ENCODE measurements around the gene LGI1. TPM values are rescaled to one million over a fixed set of nuclear protein-coding genes. Genes with fewer than 3 reads are reported as not detected.

LGI1 gene
- total RNA-seq (2021; fragmentation: NEBNext Ultra II Directional; extraction: Animal tissue kit (Norgen Biotek cat#: 25700)): not detected
- long read RNA-seq: 0 reads

DNA sequence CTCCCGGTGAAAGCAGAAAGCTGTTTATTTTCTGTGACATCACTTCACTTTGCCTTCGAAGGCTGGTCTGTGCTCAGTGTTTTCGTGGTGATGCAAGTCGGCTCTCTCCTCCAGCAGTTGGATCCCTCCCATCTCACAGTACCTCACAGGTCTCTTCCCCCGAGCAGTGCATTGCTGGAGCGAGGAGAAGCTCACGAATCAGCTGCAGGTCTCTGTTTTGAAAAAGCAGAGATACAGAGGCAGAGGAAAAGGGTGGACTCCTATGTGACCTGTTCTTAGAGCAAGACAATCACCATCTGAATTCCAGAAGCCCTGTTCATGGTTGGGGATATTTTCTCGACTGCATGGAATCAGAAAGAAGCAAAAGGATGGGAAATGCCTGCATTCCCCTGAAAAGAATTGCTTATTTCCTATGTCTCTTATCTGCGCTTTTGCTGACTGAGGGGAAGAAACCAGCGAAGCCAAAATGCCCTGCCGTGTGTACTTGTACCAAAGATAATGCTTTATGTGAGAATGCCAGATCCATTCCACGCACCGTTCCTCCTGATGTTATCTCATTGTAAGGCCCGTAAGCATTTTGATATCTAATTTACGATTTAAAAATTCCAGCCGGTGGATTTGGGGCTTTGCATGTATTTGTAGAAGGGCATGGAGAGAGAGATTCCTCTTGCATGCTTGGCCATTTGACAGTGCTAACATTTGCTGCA, at the start of gene LGI1:
Gene LGI1, plus strand, starts transcription at position 136 of the 707 bp plus-strand sequence. Its CDS starts 209 bp downstream, at position 345.
- Mint-ChIP-seq H3K4me3 (no peak within 1 kb of the TSS), H3K27me3 (ENCODE audit: insufficient read depth) (peaks cover 19% of the 10 kb centered on the region), H3K36me3 (ENCODE audit: low read depth) (no peaks in the 10 kb centered on the region), H3K4me1 (ENCODE audit: low read depth) (peaks cover 11% of the 10 kb centered on the region), H3K9me3 (no peaks in the 10 kb centered on the region), H3K27ac (no peak within 1 kb of the TSS)
- no peak for TF ChIP-seq CTCF (IDR thresholded peaks at IDR 0.05)
- no peak for DNase-seq

GRCh38 chr10:93710333-93710909, 47.3 kb upstream of the LGI1 start:
- H3K9me3 Mint-ChIP-seq: no peaks in the 10 kb centered on the region
- TF ChIP-seq CTCF (IDR thresholded peaks at IDR 0.05): no peak
- no peak overlapping the region for H3K4me3 Mint-ChIP-seq
- peaks cover 11% of the 10 kb centered on the region for H3K4me1 Mint-ChIP-seq (ENCODE audit: low read depth)
- DNase-seq: no peak
- no peaks in the 10 kb centered on the region for H3K36me3 Mint-ChIP-seq (ENCODE audit: low read depth)
- no peaks in the 10 kb centered on the region for H3K27me3 Mint-ChIP-seq (ENCODE audit: insufficient read depth)
- H3K27ac Mint-ChIP-seq: no peak overlapping the region

GRCh38 chr10:93711891-93712290, 45.8 kb upstream of the LGI1 start:
- H3K27me3 Mint-ChIP-seq (ENCODE audit: insufficient read depth): peaks cover 2% of the 10 kb centered on the region; the same call in 1 of the 2 replicates
- H3K4me1 Mint-ChIP-seq (ENCODE audit: low read depth): peaks cover 11% of the 10 kb centered on the region
- H3K27ac Mint-ChIP-seq: no peak overlapping the region
- DNase-seq: no peak
- no peaks in the 10 kb centered on the region for H3K9me3 Mint-ChIP-seq
- no peak overlapping the region for H3K4me3 Mint-ChIP-seq
- no peak for TF ChIP-seq CTCF (IDR thresholded peaks at IDR 0.05)
- H3K36me3 Mint-ChIP-seq (ENCODE audit: low read depth): no peaks in the 10 kb centered on the region

GRCh38 chr10:93712593-93712992, 45.1 kb upstream of the LGI1 start:
- no peak for DNase-seq
- H3K27ac Mint-ChIP-seq: no peak overlapping the region

DNA sequence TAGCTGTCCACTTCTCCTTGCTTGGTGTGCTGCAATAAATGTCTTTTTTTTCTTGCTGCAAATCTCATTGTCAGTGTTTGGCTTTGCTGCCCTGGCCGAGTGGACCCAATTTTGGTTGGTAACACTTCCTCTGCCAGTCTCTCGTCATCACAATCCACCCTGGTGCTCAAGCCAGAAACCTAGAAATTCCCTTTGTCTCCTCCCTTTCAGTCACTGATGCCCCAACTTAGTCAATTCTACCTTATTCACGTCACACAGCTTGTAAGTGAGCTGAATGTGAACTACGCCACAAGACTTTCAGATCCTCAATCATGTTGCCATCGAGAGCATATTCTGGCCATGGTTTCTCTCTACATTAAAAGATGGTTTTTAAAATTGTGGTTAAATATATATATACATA, 42.4 kb upstream of the LGI1 start:
- no peaks in the 10 kb centered on the region for H3K36me3 Mint-ChIP-seq (ENCODE audit: low read depth)
- H3K27ac Mint-ChIP-seq: no peak overlapping the region
- H3K27me3 Mint-ChIP-seq (ENCODE audit: insufficient read depth): peaks cover 7% of the 10 kb centered on the region
- no peak for DNase-seq
- TF ChIP-seq CTCF (IDR thresholded peaks at IDR 0.05): no peak
- no peak overlapping the region for H3K4me3 Mint-ChIP-seq
- peaks cover 10% of the 10 kb centered on the region for H3K4me1 Mint-ChIP-seq (ENCODE audit: low read depth)
- H3K9me3 Mint-ChIP-seq: no peaks in the 10 kb centered on the region

More at GRCh38 chr10:93712593-93712992, 45.1 kb upstream of the LGI1 start:
- Mint-ChIP-seq H3K9me3 (no peaks in the 10 kb centered on the region), H3K4me1 (ENCODE audit: low read depth) (peaks cover 11% of the 10 kb centered on the region), H3K36me3 (ENCODE audit: low read depth) (no peaks in the 10 kb centered on the region), H3K4me3 (no peak overlapping the region), H3K27me3 (ENCODE audit: insufficient read depth) (peaks cover 2% of the 10 kb centered on the region; the same call in 1 of the 2 replicates)
- no peak for TF ChIP-seq CTCF (IDR thresholded peaks at IDR 0.05)

All from HFFc6 (cell line).